ENCODE data around the gene PTH2R. TPM values are rescaled to one million over a fixed set of nuclear protein-coding genes. Genes with fewer than 3 reads are reported as not detected.
"Not testable (repeated sequence)": the region's sequence is repeated elsewhere in the genome, so short reads cannot be mapped to it uniquely, and the experiment has no call there.

PTH2R gene
- total RNA-seq, 1 experiment from 2014 or later, result 0.48 TPM

GRCh38 chr2:208479342-208479741 lies 72.8 kb downstream of the PTH2R start (continued):
- no peak for TF ChIP-seq SMAD3 (CRISPR knock-in tag; IDR thresholded peaks at IDR 0.05; ENCODE audit: borderline replicate concordance)

GRCh38 chr2:208481945-208482344 lies 75.4 kb downstream of the PTH2R start:
- H3K4me1 Mint-ChIP-seq; POLR2A ChIA-PET; H3K27ac Mint-ChIP-seq; ATAC-seq; H3K4me3 Mint-ChIP-seq; H3K27me3 Mint-ChIP-seq (ENCODE audit: low read depth); DNase-seq (ENCODE audit: low spot score); CTCF ChIA-PET: not testable (repeated sequence)
- H3K9me3 Mint-ChIP-seq, result peaks cover 30% of the 10 kb centered on the region
- peaks cover 14% of the 10 kb centered on the region for H3K36me3 Mint-ChIP-seq

DNA sequence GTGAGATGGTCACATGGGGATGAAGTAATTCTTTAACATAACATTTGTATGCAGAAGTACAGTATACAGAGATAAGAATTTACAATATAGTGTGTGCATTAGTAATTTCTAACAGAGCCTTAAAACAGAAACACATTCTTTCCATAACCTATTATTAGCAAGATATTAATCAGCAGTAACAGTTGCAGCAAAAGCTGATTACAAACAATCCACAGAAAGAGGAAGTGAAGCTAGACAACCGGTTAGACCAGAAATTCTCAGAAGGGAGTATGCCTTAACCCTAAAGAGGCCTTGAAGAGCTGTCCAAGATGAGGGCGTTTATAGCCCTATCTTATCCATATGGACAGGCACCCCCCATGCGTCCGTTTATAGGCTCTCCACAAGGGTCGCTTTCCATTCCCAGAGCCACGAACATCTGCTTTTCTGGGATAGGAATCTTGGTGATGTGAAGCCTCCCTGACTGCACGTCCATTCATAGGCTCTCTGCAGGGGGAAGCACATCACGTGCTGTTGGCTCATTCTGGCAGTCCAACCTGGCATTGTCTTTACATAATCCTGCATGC lies 75.9 kb downstream of the PTH2R start:
- H3K27me3 Mint-ChIP-seq (ENCODE audit: low read depth); DNase-seq (ENCODE audit: low spot score); ATAC-seq; H3K4me3 Mint-ChIP-seq; H3K27ac Mint-ChIP-seq; H3K4me1 Mint-ChIP-seq; CTCF ChIA-PET; POLR2A ChIA-PET: not testable (repeated sequence)
- Mint-ChIP-seq H3K36me3 (peaks cover 14% of the 10 kb centered on the region), H3K9me3 (peaks cover 34% of the 10 kb centered on the region)

GRCh38 chr2:208485390-208485789 lies 78.8 kb downstream of the PTH2R start:
- TF ChIP-seq GABPB1 (CRISPR knock-in tag; IDR thresholded peaks at IDR 0.05) (no peak), CREB1 (CRISPR knock-in tag; IDR thresholded peaks at IDR 0.05) (no peak), GTF2I (CRISPR knock-in tag; conservative IDR thresholded peaks at IDR 0.05) (no peak), JUN (CRISPR knock-in tag; IDR thresholded peaks at IDR 0.05) (no peak), ZNF232 (CRISPR knock-in tag; IDR thresholded peaks at IDR 0.05) (no peak), MLX (CRISPR knock-in tag; IDR thresholded peaks at IDR 0.05) (no peak), ZNF416 (CRISPR knock-in tag; IDR thresholded peaks at IDR 0.05) (no peak), SMAD4 (CRISPR knock-in tag; IDR thresholded peaks at IDR 0.05) (no peak), JAZF1 (CRISPR knock-in tag; IDR thresholded peaks at IDR 0.05) (no peak), CBFB (CRISPR knock-in tag; IDR thresholded peaks at IDR 0.05; ENCODE audit: low read depth) (no peak), TP53 (CRISPR knock-in tag; IDR thresholded peaks at IDR 0.05) (no peak), RORB (CRISPR knock-in tag; IDR thresholded peaks at IDR 0.05) (no peak), ZNF263 (CRISPR knock-in tag; IDR thresholded peaks at IDR 0.05; ENCODE audit: low read depth) (no peak)
- TF ChIP-seq, protein P1, sequence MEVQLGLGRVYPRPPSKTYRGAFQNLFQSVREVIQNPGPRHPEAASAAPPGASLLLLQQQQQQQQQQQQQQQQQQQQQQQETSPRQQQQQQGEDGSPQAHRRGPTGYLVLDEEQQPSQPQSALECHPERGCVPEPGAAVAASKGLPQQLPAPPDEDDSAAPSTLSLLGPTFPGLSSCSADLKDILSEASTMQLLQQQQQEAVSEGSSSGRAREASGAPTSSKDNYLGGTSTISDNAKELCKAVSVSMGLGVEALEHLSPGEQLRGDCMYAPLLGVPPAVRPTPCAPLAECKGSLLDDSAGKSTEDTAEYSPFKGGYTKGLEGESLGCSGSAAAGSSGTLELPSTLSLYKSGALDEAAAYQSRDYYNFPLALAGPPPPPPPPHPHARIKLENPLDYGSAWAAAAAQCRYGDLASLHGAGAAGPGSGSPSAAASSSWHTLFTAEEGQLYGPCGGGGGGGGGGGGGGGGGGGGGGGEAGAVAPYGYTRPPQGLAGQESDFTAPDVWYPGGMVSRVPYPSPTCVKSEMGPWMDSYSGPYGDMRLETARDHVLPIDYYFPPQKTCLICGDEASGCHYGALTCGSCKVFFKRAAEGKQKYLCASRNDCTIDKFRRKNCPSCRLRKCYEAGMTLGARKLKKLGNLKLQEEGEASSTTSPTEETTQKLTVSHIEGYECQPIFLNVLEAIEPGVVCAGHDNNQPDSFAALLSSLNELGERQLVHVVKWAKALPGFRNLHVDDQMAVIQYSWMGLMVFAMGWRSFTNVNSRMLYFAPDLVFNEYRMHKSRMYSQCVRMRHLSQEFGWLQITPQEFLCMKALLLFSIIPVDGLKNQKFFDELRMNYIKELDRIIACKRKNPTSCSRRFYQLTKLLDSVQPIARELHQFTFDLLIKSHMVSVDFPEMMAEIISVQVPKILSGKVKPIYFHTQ (CRISPR knock-in tag; IDR thresholded peaks at IDR 0.05), result no peak
- TF ChIP-seq, protein P2, sequence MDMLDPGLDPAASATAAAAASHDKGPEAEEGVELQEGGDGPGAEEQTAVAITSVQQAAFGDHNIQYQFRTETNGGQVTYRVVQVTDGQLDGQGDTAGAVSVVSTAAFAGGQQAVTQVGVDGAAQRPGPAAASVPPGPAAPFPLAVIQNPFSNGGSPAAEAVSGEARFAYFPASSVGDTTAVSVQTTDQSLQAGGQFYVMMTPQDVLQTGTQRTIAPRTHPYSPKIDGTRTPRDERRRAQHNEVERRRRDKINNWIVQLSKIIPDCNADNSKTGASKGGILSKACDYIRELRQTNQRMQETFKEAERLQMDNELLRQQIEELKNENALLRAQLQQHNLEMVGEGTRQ (CRISPR knock-in tag; IDR thresholded peaks at IDR 0.05), result no peak
- TF ChIP-seq, protein P3, sequence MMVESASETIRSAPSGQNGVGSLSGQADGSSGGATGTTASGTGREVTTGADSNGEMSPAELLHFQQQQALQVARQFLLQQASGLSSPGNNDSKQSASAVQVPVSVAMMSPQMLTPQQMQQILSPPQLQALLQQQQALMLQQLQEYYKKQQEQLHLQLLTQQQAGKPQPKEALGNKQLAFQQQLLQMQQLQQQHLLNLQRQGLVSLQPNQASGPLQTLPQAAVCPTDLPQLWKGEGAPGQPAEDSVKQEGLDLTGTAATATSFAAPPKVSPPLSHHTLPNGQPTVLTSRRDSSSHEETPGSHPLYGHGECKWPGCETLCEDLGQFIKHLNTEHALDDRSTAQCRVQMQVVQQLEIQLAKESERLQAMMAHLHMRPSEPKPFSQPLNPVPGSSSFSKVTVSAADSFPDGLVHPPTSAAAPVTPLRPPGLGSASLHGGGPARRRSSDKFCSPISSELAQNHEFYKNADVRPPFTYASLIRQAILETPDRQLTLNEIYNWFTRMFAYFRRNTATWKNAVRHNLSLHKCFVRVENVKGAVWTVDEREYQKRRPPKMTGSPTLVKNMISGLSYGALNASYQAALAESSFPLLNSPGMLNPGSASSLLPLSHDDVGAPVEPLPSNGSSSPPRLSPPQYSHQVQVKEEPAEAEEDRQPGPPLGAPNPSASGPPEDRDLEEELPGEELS (CRISPR knock-in tag; IDR thresholded peaks at IDR 0.05), result no peak
- POLR2A ChIA-PET, result no interaction called here
- Mint-ChIP-seq H3K27me3 (ENCODE audit: low read depth) (no peaks in the 10 kb centered on the region), H3K4me3 (no peak overlapping the region), H3K4me1 (no peaks in the 10 kb centered on the region), H3K36me3 (peaks cover 14% of the 10 kb centered on the region), H3K27ac (no peak overlapping the region), H3K9me3 (peaks cover 31% of the 10 kb centered on the region)
- CTCF ChIA-PET, result no interaction called here
- ATAC-seq (no peak), DNase-seq (ENCODE audit: low spot score) (no peak)
